Upper lobe of right lung (tissue), 1 donor: ENCODE results near the gene CUTC. TPM values are rescaled to one million over a fixed set of nuclear protein-coding genes. Genes with fewer than 3 reads are reported as not detected.

Experiments used
- ATAC-seq: fragments of 200-7000 bp; cut with Tn5 transposase; one replicate; pipeline ENCODE4 v1.9.1; 2020; ENCODE audit warnings: mild to moderate bottlenecking, moderate library complexity
- DNase-seq: peaks from one replicate; pipeline ENCODE4 v3.0.0-alpha.2; 2020
- H3K27ac ChIP-seq: fragments of 200-600 bp; one replicate; pipeline ENCODE4 v1.8.0; 2022
- H3K27me3 ChIP-seq: fragments of 200-600 bp; one replicate; pipeline ENCODE4 v1.8.0; 2022; ENCODE audit warnings: mild to moderate bottlenecking
- H3K36me3 ChIP-seq: fragments of 200-600 bp; one replicate; pipeline ENCODE4 v1.8.0; 2022
- H3K4me1 ChIP-seq: fragments of 200-600 bp; one replicate; pipeline ENCODE4 v1.8.0; 2022
- H3K4me3 ChIP-seq: fragments of 200-600 bp; one replicate; pipeline ENCODE4 v1.8.0; 2022; ENCODE audit warnings: mild to moderate bottlenecking
- H3K9me3 ChIP-seq: fragments of 200-600 bp; one replicate; pipeline ENCODE4 v1.8.0; 2022
- CTCF ChIP-seq: fragments of 200-600 bp; IDR thresholded peaks from one replicate; pipeline ENCODE4 v1.8.0; 2022; ENCODE audit warnings: antibody characterized with exemption
- intact Hi-C: fragments of 100-400 bp; cut with DNase I; formaldehyde crosslinking; loops from one replicate; pipeline ENCODE4 v1.11.0; 2022
- total RNA-seq: library from RNA; stranded (reverse); fragmentation: NEBNext Ultra II Directional; extraction: Animal tissue kit (Norgen Biotek cat#: 25700); gene quantifications from one replicate; pipeline ENCODE4 v1.2.1, GENCODE V29; 2021
- donor health status: DM: no; HTN: yes; CAD: no; lungs with severe emphysema.

CUTC gene
- total RNA-seq, 1 donor from 2014 or later = 15.8 TPM

- ATAC-seq (no peak), DNase-seq (no peak)
- intact Hi-C loops = no loop called here
- no peak overlapping the region for H3K4me3 ChIP-seq
- no peaks in the 10 kb centered on the region for H3K27me3 ChIP-seq
- H3K4me1 ChIP-seq = no peaks in the 10 kb centered on the region
- H3K27ac ChIP-seq = no peak overlapping the region
- H3K9me3 ChIP-seq = no peaks in the 10 kb centered on the region
- no peaks in the 10 kb centered on the region for H3K36me3 ChIP-seq
- no peak for TF ChIP-seq CTCF
These were observed 59.8 kb downstream of the CUTC start for GRCh38 chr10:99791831-99792230.

DNA sequence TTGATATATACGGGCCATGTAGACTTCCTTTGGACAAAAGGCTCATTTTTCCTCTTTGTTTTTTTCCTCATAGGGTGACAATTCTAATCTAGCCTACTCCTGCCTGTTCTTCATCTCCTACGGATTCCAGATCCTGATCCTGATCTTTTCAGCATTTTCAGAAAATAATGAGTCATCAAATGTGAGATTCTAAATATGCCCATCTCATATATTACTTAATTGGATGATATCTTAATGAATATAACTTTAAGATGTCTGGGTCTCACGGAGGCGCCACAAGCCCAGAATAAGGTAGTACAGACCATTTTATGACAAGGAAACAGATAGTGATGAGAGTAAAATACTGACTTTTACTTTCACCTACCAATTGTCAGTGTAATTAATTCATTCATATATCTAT is 61.8 kb downstream of the CUTC start:
- Histone ChIP-seq H3K27me3 (no peaks in the 10 kb centered on the region), H3K9me3 (no peaks in the 10 kb centered on the region), H3K4me3 (no peak overlapping the region), H3K36me3 (no peaks in the 10 kb centered on the region), H3K4me1 (no peaks in the 10 kb centered on the region), H3K27ac (no peak overlapping the region)
- no peak for TF ChIP-seq CTCF
- DNase-seq = no peak
- no peak for ATAC-seq
- intact Hi-C loops = no loop called here

DNA sequence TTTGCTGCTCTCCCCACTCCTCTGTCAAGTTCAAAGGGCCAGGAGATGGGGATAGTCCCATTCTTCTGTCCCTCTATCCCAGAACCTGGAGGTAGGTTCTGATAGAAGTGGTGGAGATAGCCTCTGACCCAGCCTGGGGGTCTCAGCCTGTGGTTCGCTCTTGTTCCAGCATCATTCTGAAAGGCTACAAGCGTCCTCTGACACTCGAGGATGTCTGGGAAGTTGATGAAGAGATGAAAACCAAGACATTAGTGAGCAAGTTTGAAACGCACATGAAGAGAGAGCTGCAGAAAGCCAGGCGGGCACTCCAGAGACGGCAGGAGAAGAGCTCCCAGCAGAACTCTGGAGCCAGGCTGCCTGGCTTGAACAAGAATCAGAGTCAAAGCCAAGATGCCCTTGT is 64.9 kb downstream of the CUTC start:
- Histone ChIP-seq H3K4me1 (no peaks in the 10 kb centered on the region), H3K4me3 (no peak overlapping the region), H3K27me3 (no peaks in the 10 kb centered on the region), H3K9me3 (no peaks in the 10 kb centered on the region), H3K36me3 (no peaks in the 10 kb centered on the region), H3K27ac (no peak overlapping the region)
- DNase-seq (no peak), ATAC-seq (no peak)
- intact Hi-C loops = no loop called here
- no peak for TF ChIP-seq CTCF

- DNase-seq = no peak
- no peaks in the 10 kb centered on the region for H3K36me3 ChIP-seq
- no peaks in the 10 kb centered on the region for H3K9me3 ChIP-seq
- no peak overlapping the region for H3K27ac ChIP-seq
- intact Hi-C loops = no loop called here
- no peak for TF ChIP-seq CTCF
- H3K4me1 ChIP-seq = no peaks in the 10 kb centered on the region
- H3K4me3 ChIP-seq = no peak overlapping the region
- no peaks in the 10 kb centered on the region for H3K27me3 ChIP-seq
- ATAC-seq = no peak
These were observed 66.0 kb downstream of the CUTC start for GRCh38 chr10:99798031-99798430.

DNA sequence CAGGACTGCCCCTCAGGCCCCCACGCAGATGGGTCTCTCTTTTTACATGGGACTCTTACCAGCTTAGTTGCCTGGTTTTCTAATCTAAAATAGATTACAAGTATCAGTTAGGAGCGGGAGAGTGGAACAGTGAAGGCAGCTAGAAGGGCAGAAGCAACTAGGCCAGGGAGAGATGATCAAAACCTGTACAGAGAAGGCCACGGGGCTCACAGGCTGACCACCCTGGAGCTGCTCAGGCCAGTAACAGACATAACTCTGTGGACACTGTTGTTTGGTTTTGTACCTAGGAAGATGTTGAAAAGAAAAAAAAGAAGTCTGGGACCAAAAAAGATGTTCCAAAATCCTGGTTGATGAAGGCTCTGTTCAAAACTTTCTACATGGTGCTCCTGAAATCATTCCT is 66.9 kb downstream of the CUTC start:
- no peaks in the 10 kb centered on the region for H3K27me3 ChIP-seq
- H3K27ac ChIP-seq = no peak overlapping the region

More for the DNA sequence above, 66.9 kb downstream of the CUTC start:
- ATAC-seq (no peak), DNase-seq (no peak)
- intact Hi-C loops = no loop called here
- H3K36me3 ChIP-seq = no peaks in the 10 kb centered on the region
- no peak for TF ChIP-seq CTCF
- no peaks in the 10 kb centered on the region for H3K9me3 ChIP-seq
- H3K4me3 ChIP-seq = no peak overlapping the region
- H3K4me1 ChIP-seq = no peaks in the 10 kb centered on the region
